SU-DHL-6 (cell line): ENCODE results near the gene NT5DC4.

ENCODE experiments used
- H2AFZ ChIP-seq: fragments of 200-600 bp; sonication (generic); 2 replicates; pipeline ENCODE4 v1.6.1; 2014; ENCODE audit warnings: low read depth, mild to moderate bottlenecking, moderate library complexity, mixed read lengths, antibody characterized with exemption, low read length; ENCODE audit not compliant: severe bottlenecking
- H3F3A ChIP-seq: fragments of 200-600 bp; shearing (Covaris generic); 2 replicates; pipeline ENCODE4 v1.6.0; 2016; ENCODE audit warnings: antibody characterized with exemption, mild to moderate bottlenecking; ENCODE audit not compliant: insufficient read depth
- H3K27ac ChIP-seq: fragments of 200-600 bp; sonication (generic); 2 replicates; pipeline ENCODE4 v1.5.1; 2016; ENCODE audit warnings: low read depth, mild to moderate bottlenecking, low read length, moderate library complexity, mixed read lengths
- H3K27me3 ChIP-seq: fragments of 200-600 bp; sonication (generic), shearing (Covaris generic); 2 replicates; pipeline ENCODE4 v1.6.0; 2014; ENCODE audit warnings: mild to moderate bottlenecking, low read length
- H3K36me3 ChIP-seq: fragments of 200-600 bp; sonication (generic); 2 replicates; pipeline ENCODE4 v1.6.1; 2014; ENCODE audit warnings: mild to moderate bottlenecking, low read length, mixed read lengths
- H3K4me2 ChIP-seq: fragments of 300-600, 200-600 bp; shearing (Covaris generic), sonication (generic); 2 replicates; pipeline ENCODE4 v1.6.0; 2014; ENCODE audit warnings: low read length, low read depth, mild to moderate bottlenecking; ENCODE audit not compliant: poor library complexity, severe bottlenecking
- H3K4me3 ChIP-seq: fragments of 200-600 bp; sonication (generic); 2 replicates; pipeline ENCODE4 v1.5.1; 2014; ENCODE audit warnings: antibody characterized with exemption, low read length, mild to moderate bottlenecking, mixed read lengths; ENCODE audit not compliant: insufficient read depth, poor library complexity, severe bottlenecking
- H3K79me2 ChIP-seq: fragments of 200-600 bp; sonication (generic); 2 replicates; pipeline ENCODE4 v1.6.1; 2014; ENCODE audit warnings: mild to moderate bottlenecking, low read length, moderate library complexity; ENCODE audit not compliant: insufficient read depth
- H3K9ac ChIP-seq: fragments of 200-600 bp; sonication (generic); 2 replicates; pipeline ENCODE4 v1.7.0; 2014; ENCODE audit warnings: mild to moderate bottlenecking, low read length
- H3K9me2 ChIP-seq: fragments of 200-600 bp; sonication (generic); replicated peaks from 2 replicates; pipeline ENCODE4 v1.6.1; 2014; ENCODE audit warnings: low read length; ENCODE audit not compliant: insufficient read depth
- H3K9me3 ChIP-seq: fragments of 200-600 bp; sonication (generic); 2 replicates; pipeline ENCODE4 v1.6.1; 2014; ENCODE audit warnings: low read length, mixed read lengths; ENCODE audit not compliant: insufficient read depth
- H4K20me1 ChIP-seq: fragments of 200-600 bp; sonication (generic); 2 replicates; pipeline ENCODE4 v1.6.1; 2014; ENCODE audit warnings: low read depth, mild to moderate bottlenecking, antibody characterized with exemption, low read length, moderate library complexity, mixed read lengths
- CTCF ChIP-seq: fragments of 200-600 bp; sonication (generic); IDR thresholded peaks from one replicate; pipeline ENCODE4 v1.5.1; 2017; ENCODE audit warnings: antibody characterized with exemption, mild to moderate bottlenecking, low read length, moderate library complexity; ENCODE audit not compliant: insufficient read depth, poor library complexity, severe bottlenecking
- EZH2phosphoT487 ChIP-seq: fragments of 200-600 bp; sonication (generic), shearing (Covaris generic); conservative IDR thresholded peaks from 2 replicates; pipeline ENCODE4 v1.6.1; 2018; ENCODE audit warnings: mild to moderate bottlenecking, antibody characterized with exemption, low read length, moderate library complexity, mixed read lengths

Gene NT5DC4

DNA sequence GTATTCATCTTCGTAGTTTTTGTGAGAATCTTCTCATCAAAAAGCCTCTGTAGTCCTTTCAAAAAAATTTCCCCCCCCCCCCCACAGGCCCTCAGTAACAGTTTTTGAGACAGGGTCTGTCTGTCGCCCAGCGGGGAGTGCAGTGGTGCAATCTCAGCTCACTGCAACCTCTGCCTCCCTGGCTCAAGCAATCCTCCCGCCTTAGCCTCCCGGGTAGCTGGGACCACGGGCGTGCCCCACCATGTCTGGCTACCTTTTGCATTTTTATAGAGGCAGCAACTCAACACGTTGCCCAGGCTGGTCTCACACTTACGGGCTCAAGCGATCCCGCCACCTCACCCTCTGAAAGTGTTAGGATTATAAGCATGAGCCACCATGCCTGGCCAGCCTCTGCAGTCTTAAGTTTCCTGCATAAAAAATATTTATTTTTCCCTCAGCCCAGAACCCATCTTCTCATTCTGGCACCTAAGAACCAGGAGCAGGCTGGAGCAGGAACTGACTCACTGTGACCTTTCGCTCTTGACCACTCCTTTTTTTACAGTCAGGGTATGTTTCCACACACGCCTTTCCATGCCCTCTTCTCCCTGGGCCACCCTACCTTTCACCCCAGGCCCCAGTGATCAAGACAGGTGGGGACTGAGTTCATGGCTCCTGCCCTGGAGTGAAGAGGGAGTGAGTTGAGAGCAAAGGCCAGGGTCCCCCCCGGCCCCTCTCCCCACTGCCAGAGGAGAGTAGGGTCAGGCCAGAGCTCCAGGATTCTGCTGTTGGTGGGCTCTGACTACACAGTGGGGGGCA is 32.5 kb upstream of the NT5DC4 start:
- H3K36me3 ChIP-seq, result no peaks in the 10 kb centered on the region
- no peaks in the 10 kb centered on the region for H3K9me3 ChIP-seq
- no peaks in the 10 kb centered on the region for H3F3A ChIP-seq
- H3K27me3 ChIP-seq, result no peaks in the 10 kb centered on the region
- H3K4me3 ChIP-seq, result no peak overlapping the region
- H3K79me2 ChIP-seq, result no peaks in the 10 kb centered on the region
- H4K20me1 ChIP-seq, result no peaks in the 10 kb centered on the region
- H3K27ac ChIP-seq, result no peak overlapping the region
- no peak overlapping the region for H2AFZ ChIP-seq
- H3K9ac ChIP-seq, result no peak overlapping the region
- H3K9me2 ChIP-seq, result no peaks in the 10 kb centered on the region
- no peak overlapping the region for H3K4me2 ChIP-seq
- no peak for TF ChIP-seq EZH2phosphoT487
- TF ChIP-seq CTCF, result no peak

GRCh38 chr2:112690853-112691401 is 29.9 kb upstream of the NT5DC4 start:
- TF ChIP-seq EZH2phosphoT487 (no peak), CTCF (peak; percentile 47)
- Histone ChIP-seq H3K4me2 (peak overlapping the region; percentile 6), H3K27ac (no peak overlapping the region), H3K27me3 (no peaks in the 10 kb centered on the region), H3F3A (no peaks in the 10 kb centered on the region), H3K9me3 (no peaks in the 10 kb centered on the region), H3K79me2 (no peaks in the 10 kb centered on the region), H3K9ac (no peak overlapping the region; the same call in 1 of the 2 replicates), H3K36me3 (no peaks in the 10 kb centered on the region), H2AFZ (peak overlapping the region; percentile 2), H3K4me3 (no peak overlapping the region), H4K20me1 (no peaks in the 10 kb centered on the region), H3K9me2 (no peaks in the 10 kb centered on the region)

DNA sequence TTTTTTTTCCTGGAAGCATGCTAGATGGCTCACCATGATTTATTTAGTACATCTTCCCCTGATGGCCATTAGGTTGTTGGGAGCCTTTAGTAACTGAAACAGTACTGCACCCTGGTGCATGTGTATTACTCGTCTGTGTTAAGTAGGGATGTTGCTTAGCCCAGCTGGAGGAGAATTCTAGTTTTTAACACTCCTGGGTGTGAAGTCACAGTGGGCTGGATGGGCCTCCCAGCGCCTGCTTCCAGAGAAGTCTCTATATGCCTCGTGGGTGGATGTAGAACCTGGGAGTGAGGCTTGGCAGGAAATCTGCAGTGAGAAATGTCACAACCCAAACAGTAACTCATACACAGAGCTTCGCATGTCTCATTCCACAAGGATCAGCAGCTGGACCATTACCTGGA is 28.9 kb upstream of the NT5DC4 start:
- Histone ChIP-seq H3K27ac (no peak overlapping the region), H4K20me1 (no peaks in the 10 kb centered on the region), H3K36me3 (no peaks in the 10 kb centered on the region), H2AFZ (no peak overlapping the region), H3K9ac (no peak overlapping the region), H3K27me3 (no peaks in the 10 kb centered on the region), H3K9me2 (no peaks in the 10 kb centered on the region), H3K79me2 (no peaks in the 10 kb centered on the region), H3K4me2 (no peak overlapping the region), H3F3A (no peaks in the 10 kb centered on the region), H3K9me3 (no peaks in the 10 kb centered on the region), H3K4me3 (no peak overlapping the region)
- TF ChIP-seq CTCF (no peak), EZH2phosphoT487 (no peak)
